Karpas-422 (cell line): ENCODE results near the gene REEP1. TPM values are rescaled to one million over a fixed set of nuclear protein-coding genes. Genes with fewer than 3 reads are reported as not detected.

Source experiments
- DNase-seq: peaks from one replicate; pipeline ENCODE4 v3.0.0-alpha.2; 2015
- H2AFZ ChIP-seq: fragments of 200-600 bp; sonication (generic); 2 replicates; pipeline ENCODE4 v1.6.1; 2014; ENCODE audit warnings: antibody characterized with exemption, low read length, mixed read lengths
- H3K27ac ChIP-seq: fragments of 200-600 bp; sonication (generic); 2 replicates; pipeline ENCODE4 v1.5.1; 2014; ENCODE audit warnings: mild to moderate bottlenecking, low read length, moderate library complexity
- H3K27me3 ChIP-seq: fragments of 200-600 bp; sonication (generic); 2 replicates; pipeline ENCODE4 v1.6.1; 2014; ENCODE audit warnings: low read length, mixed read lengths
- H3K36me3 ChIP-seq: fragments of 200-600 bp; sonication (generic); 2 replicates; pipeline ENCODE4 v1.6.1; 2014; ENCODE audit warnings: low read length, mixed read lengths; ENCODE audit not compliant: insufficient read depth
- H3K4me1 ChIP-seq: fragments of 200-600 bp; sonication (generic); 2 replicates; pipeline ENCODE4 v1.6.1; 2014; ENCODE audit warnings: mild to moderate bottlenecking, low read length, mixed read lengths
- H3K4me2 ChIP-seq: fragments of 200-600 bp; sonication (generic); 2 replicates; pipeline ENCODE4 v1.6.1; 2014; ENCODE audit warnings: low read length, low read depth, mild to moderate bottlenecking; ENCODE audit not compliant: poor library complexity, severe bottlenecking
- H3K4me3 ChIP-seq: fragments of 200-600 bp; sonication (generic); 2 replicates; pipeline ENCODE4 v1.5.1; 2014; ENCODE audit warnings: mild to moderate bottlenecking, antibody characterized with exemption, low read length, mixed read lengths
- H3K79me2 ChIP-seq: fragments of 200-600 bp; sonication (generic); 2 replicates; pipeline ENCODE4 v1.6.1; 2014; ENCODE audit warnings: mild to moderate bottlenecking, low read length, mixed read lengths
- H3K9ac ChIP-seq: fragments of 200-600 bp; sonication (generic); 2 replicates; pipeline ENCODE4 v1.6.0; 2014; ENCODE audit warnings: low read length
- H3K9me2 ChIP-seq: fragments of 200-600 bp; sonication (generic), shearing (Covaris generic); replicated peaks from 2 replicates; pipeline ENCODE4 v1.6.0; 2014; ENCODE audit warnings: mild to moderate bottlenecking, low read length, moderate library complexity; ENCODE audit not compliant: insufficient read depth
- H3K9me3 ChIP-seq: fragments of 300-700, 200-600 bp; sonication (generic); 2 replicates; pipeline ENCODE4 v1.6.1; 2014; ENCODE audit warnings: low read length, mixed read lengths
- H4K20me1 ChIP-seq: fragments of 200-600 bp; sonication (generic); 2 replicates; pipeline ENCODE4 v1.6.1; 2014; ENCODE audit warnings: mild to moderate bottlenecking, antibody characterized with exemption, low read length, low read depth; ENCODE audit not compliant: insufficient read depth
- total RNA-seq: library from RNA; depleted of rRNA; stranded (reverse); fragments of >200 nt; shearing (Covaris generic); gene quantifications from 2 replicates; pipeline ENCODE4 v1.2.3, GENCODE V29; 2014; ENCODE audit warnings: low replicate concordance

Gene REEP1
- total RNA-seq, 1 experiment from 2014 or later: 0.22 TPM

GRCh38 chr2:86263956-86264355, 73.5 kb downstream of the REEP1 start:
- H2AFZ ChIP-seq: no peak overlapping the region
- no peak overlapping the region for H3K9ac ChIP-seq
- H3K27me3 ChIP-seq: no peaks in the 10 kb centered on the region
- H3K4me3 ChIP-seq: no peak overlapping the region
- H4K20me1 ChIP-seq: no peaks in the 10 kb centered on the region
- no peaks in the 10 kb centered on the region for H3K9me2 ChIP-seq
- no peaks in the 10 kb centered on the region for H3K36me3 ChIP-seq
- no peak for DNase-seq
- H3K4me1 ChIP-seq: no peaks in the 10 kb centered on the region
- no peaks in the 10 kb centered on the region for H3K9me3 ChIP-seq
- H3K4me2 ChIP-seq: no peak overlapping the region
- no peak overlapping the region for H3K27ac ChIP-seq
- H3K79me2 ChIP-seq: no peaks in the 10 kb centered on the region

- no peak overlapping the region for H3K4me3 ChIP-seq
- H3K27ac ChIP-seq: no peak overlapping the region
- H4K20me1 ChIP-seq: no peaks in the 10 kb centered on the region
- no peaks in the 10 kb centered on the region for H3K9me2 ChIP-seq
- no peaks in the 10 kb centered on the region for H3K27me3 ChIP-seq
- no peaks in the 10 kb centered on the region for H3K36me3 ChIP-seq
- H3K9me3 ChIP-seq: no peaks in the 10 kb centered on the region
- DNase-seq: no peak
- H3K4me1 ChIP-seq: no peaks in the 10 kb centered on the region
- H2AFZ ChIP-seq: no peak overlapping the region
- no peak overlapping the region for H3K9ac ChIP-seq
- no peak overlapping the region for H3K4me2 ChIP-seq
- no peaks in the 10 kb centered on the region for H3K79me2 ChIP-seq
These were observed 76.4 kb downstream of the REEP1 start for GRCh38 chr2:86260978-86261377.

- Histone ChIP-seq H3K9me2 (no peaks in the 10 kb centered on the region), H3K79me2 (no peaks in the 10 kb centered on the region), H3K9me3 (no peaks in the 10 kb centered on the region), H3K36me3 (no peaks in the 10 kb centered on the region), H3K4me3 (no peak overlapping the region), H2AFZ (no peak overlapping the region), H3K9ac (no peak overlapping the region), H3K4me1 (no peaks in the 10 kb centered on the region), H3K4me2 (no peak overlapping the region), H4K20me1 (no peaks in the 10 kb centered on the region), H3K27ac (no peak overlapping the region), H3K27me3 (no peaks in the 10 kb centered on the region)
- DNase-seq: no peak
These were observed 79.3 kb downstream of the REEP1 start for GRCh38 chr2:86258106-86258505.

GRCh38 chr2:86256982-86257381, 80.4 kb downstream of the REEP1 start:
- Histone ChIP-seq H3K4me2 (no peak overlapping the region), H3K79me2 (no peaks in the 10 kb centered on the region), H3K4me3 (no peak overlapping the region), H3K9ac (no peak overlapping the region), H2AFZ (no peak overlapping the region), H3K36me3 (no peaks in the 10 kb centered on the region), H3K9me3 (no peaks in the 10 kb centered on the region), H4K20me1 (no peaks in the 10 kb centered on the region), H3K27me3 (no peaks in the 10 kb centered on the region), H3K27ac (no peak overlapping the region), H3K9me2 (no peaks in the 10 kb centered on the region), H3K4me1 (no peaks in the 10 kb centered on the region)
- DNase-seq: no peak

GRCh38 chr2:86256300-86256699, 81.1 kb downstream of the REEP1 start:
- no peak overlapping the region for H3K27ac ChIP-seq
- no peaks in the 10 kb centered on the region for H4K20me1 ChIP-seq
- DNase-seq: no peak
- H3K36me3 ChIP-seq: no peaks in the 10 kb centered on the region
- H2AFZ ChIP-seq: no peak overlapping the region
- no peak overlapping the region for H3K9ac ChIP-seq
- no peaks in the 10 kb centered on the region for H3K27me3 ChIP-seq
- no peak overlapping the region for H3K4me3 ChIP-seq
- no peaks in the 10 kb centered on the region for H3K4me1 ChIP-seq
- no peak overlapping the region for H3K4me2 ChIP-seq
- H3K9me2 ChIP-seq: no peaks in the 10 kb centered on the region
- H3K79me2 ChIP-seq: no peaks in the 10 kb centered on the region
- H3K9me3 ChIP-seq: no peaks in the 10 kb centered on the region

GRCh38 chr2:86254576-86255538, 82.6 kb downstream of the REEP1 start:
- Histone ChIP-seq H3K27ac (no peak overlapping the region), H4K20me1 (no peaks in the 10 kb centered on the region), H3K4me1 (peaks cover 5% of the 10 kb centered on the region), H3K4me2 (no peak overlapping the region), H3K9me2 (no peaks in the 10 kb centered on the region), H3K9me3 (no peaks in the 10 kb centered on the region), H3K79me2 (no peaks in the 10 kb centered on the region), H3K36me3 (no peaks in the 10 kb centered on the region), H2AFZ (no peak overlapping the region), H3K9ac (no peak overlapping the region), H3K27me3 (no peaks in the 10 kb centered on the region), H3K4me3 (no peak overlapping the region)
- DNase-seq: no peak

GRCh38 chr2:86253424-86253823, 84.0 kb downstream of the REEP1 start:
- Histone ChIP-seq H3K4me3 (no peak overlapping the region), H3K9me3 (no peaks in the 10 kb centered on the region), H3K36me3 (no peaks in the 10 kb centered on the region), H3K4me2 (no peak overlapping the region), H3K4me1 (peaks cover 12% of the 10 kb centered on the region), H3K79me2 (no peaks in the 10 kb centered on the region), H2AFZ (no peak overlapping the region), H4K20me1 (no peaks in the 10 kb centered on the region), H3K9me2 (no peaks in the 10 kb centered on the region), H3K27ac (no peak overlapping the region), H3K27me3 (no peaks in the 10 kb centered on the region), H3K9ac (no peak overlapping the region)
- DNase-seq: no peak

- no peak overlapping the region for H3K4me2 ChIP-seq
- H3K79me2 ChIP-seq: no peaks in the 10 kb centered on the region
- H3K9me3 ChIP-seq: no peaks in the 10 kb centered on the region
These were observed 85.6 kb downstream of the REEP1 start for GRCh38 chr2:86251840-86252266.

More at GRCh38 chr2:86251840-86252266, 85.6 kb downstream of the REEP1 start:
- no peak overlapping the region for H3K4me3 ChIP-seq
- H3K27ac ChIP-seq: no peak overlapping the region
- H4K20me1 ChIP-seq: no peaks in the 10 kb centered on the region
- no peak overlapping the region for H2AFZ ChIP-seq
- H3K4me1 ChIP-seq: peaks cover 12% of the 10 kb centered on the region
- no peak for DNase-seq
- H3K9ac ChIP-seq: no peak overlapping the region
- no peaks in the 10 kb centered on the region for H3K9me2 ChIP-seq
- H3K36me3 ChIP-seq: no peaks in the 10 kb centered on the region
- H3K27me3 ChIP-seq: no peaks in the 10 kb centered on the region
